Activated CD4-positive, CD25-positive, alpha-beta regulatory T cell treated with anti-CD3 and anti-CD28 coated beads, Interleukin-2, amount 50 U/mL, for 16 hours (primary cell): ENCODE results near the gene C2orf81.
"Not testable (repeated sequence)": the region's sequence is repeated elsewhere in the genome, so short reads cannot be mapped to it uniquely, and the experiment has no call there.

Experiments
- DNase-seq: peaks from one replicate; pipeline ENCODE4 v3.0.0-alpha.2; 2020; ENCODE audit warnings: low read depth, low spot score

Gene C2orf81

GRCh38 chr2:74442483-74443297 lies 21.3 kb upstream of the C2orf81 start:
- DNase-seq = not testable (repeated sequence)

GRCh38 chr2:74441690-74442482 lies 20.5 kb upstream of the C2orf81 start, which contains the start of gene RTKN:
Gene RTKN, minus strand, starts transcription at chr2:74441937. Its CDS starts 121 bp downstream, at chr2:74441816.
- no peak for DNase-seq

GRCh38 chr2:74441170-74441689 lies 19.8 kb upstream of the C2orf81 start:
- DNase-seq = no peak

GRCh38 chr2:74440378-74441169 lies 19.2 kb upstream of the C2orf81 start:
- DNase-seq = no peak

- no peak for DNase-seq
Measured at GRCh38 chr2:74439803-74440377, 18.5 kb upstream of the C2orf81 start.

GRCh38 chr2:74439373-74439772 lies 18.0 kb upstream of the C2orf81 start:
- no peak for DNase-seq

GRCh38 chr2:74438248-74438647 lies 16.8 kb upstream of the C2orf81 start:
- DNase-seq = no peak

GRCh38 chr2:74436848-74437695 lies 15.7 kb upstream of the C2orf81 start:
- DNase-seq = no peak

GRCh38 chr2:74436111-74436805 lies 14.8 kb upstream of the C2orf81 start:
- DNase-seq = no peak

- DNase-seq = no peak
Measured at GRCh38 chr2:74430502-74430901, 9.1 kb upstream of the C2orf81 start.

- DNase-seq = no peak
Measured at GRCh38 chr2:74429487-74430451, 8.3 kb upstream of the C2orf81 start.

GRCh38 chr2:74428675-74429074 lies 7.3 kb upstream of the C2orf81 start:
- DNase-seq = no peak

GRCh38 chr2:74427551-74427950 lies 6.1 kb upstream of the C2orf81 start:
- DNase-seq = no peak

GRCh38 chr2:74426181-74426758 lies 4.9 kb upstream of the C2orf81 start:
- DNase-seq = no peak

GRCh38 chr2:74425523-74425922 lies 4.1 kb upstream of the C2orf81 start:
- DNase-seq = no peak

GRCh38 chr2:74424995-74425406 lies 3.6 kb upstream of the C2orf81 start:
- no peak for DNase-seq

- DNase-seq = no peak
Measured at GRCh38 chr2:74424139-74424992, 2.9 kb upstream of the C2orf81 start.
